Ureter (tissue), 1 donor: ENCODE data around the gene SHROOM4. TPM values are rescaled to one million over a fixed set of nuclear protein-coding genes. Genes with fewer than 3 reads are reported as not detected.

Source experiments
- DNase-seq: peaks from one replicate; pipeline ENCODE4 v3.0.0-alpha.2; 2020; ENCODE audit warnings: low spot score
- total RNA-seq: library from RNA; stranded (reverse); gene quantifications from one replicate; pipeline ENCODE4 v1.2.4, GENCODE V29; 2023
- donor health status: DM: yes; HTN: yes; CAD: no.

Gene SHROOM4
- 19.3 TPM for total RNA-seq

GRCh38 chrX:50813843-50814661 is at the start of gene SHROOM4:
TSS of gene SHROOM4 (minus strand) at chrX:50814194. CDS start at chrX:50814018, 176 bp downstream.
- peak; percentile 52 for DNase-seq

DNA sequence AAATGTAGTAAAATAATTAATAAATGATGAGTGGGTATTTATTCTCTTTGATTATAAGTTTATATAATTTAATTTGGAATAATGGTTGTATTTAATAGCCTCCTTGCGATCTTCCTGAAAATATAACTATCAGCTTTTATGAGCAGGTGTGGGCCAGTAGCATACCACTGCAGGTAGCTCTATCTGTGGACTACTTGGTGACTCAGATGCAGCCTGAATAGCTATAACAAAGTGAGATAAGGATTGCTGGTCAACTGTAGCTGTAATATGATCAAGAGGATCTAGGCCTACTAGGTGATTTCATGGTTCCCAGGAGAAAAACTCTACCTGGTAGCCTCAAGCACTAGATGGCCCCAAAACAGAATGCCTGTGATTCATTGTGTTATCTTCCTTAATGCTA is 49.5 kb upstream of the SHROOM4 start:
- no peak for DNase-seq

- no peak for DNase-seq
These were observed 46.5 kb upstream of the SHROOM4 start for GRCh38 chrX:50860518-50860917.

- DNase-seq = no peak
These were observed 44.6 kb upstream of the SHROOM4 start for GRCh38 chrX:50858548-50858947.

GRCh38 chrX:50853399-50853798 is 39.4 kb upstream of the SHROOM4 start:
- no peak for DNase-seq

GRCh38 chrX:50852524-50852923 is 38.5 kb upstream of the SHROOM4 start:
- DNase-seq = no peak

DNA sequence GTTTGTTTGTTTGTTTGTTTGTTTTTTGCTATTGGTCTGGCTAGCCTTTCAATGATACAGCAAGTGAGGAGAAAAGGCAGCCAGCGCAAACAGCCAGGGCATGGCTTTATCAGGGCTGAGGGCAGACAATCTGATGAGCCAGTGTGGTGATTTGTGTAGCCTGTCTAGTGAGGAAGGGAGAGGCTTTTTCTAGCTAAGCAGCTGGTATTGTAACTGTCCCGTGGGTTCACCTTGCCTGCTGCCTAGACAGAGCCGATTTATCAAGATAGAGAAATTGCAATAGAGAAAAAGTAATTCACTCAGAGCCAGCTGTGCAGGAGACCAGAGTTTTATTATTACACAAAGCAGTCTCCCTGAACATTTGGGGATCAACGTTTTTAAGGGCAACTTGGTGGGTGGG is 28.2 kb upstream of the SHROOM4 start:
- no peak for DNase-seq

DNA sequence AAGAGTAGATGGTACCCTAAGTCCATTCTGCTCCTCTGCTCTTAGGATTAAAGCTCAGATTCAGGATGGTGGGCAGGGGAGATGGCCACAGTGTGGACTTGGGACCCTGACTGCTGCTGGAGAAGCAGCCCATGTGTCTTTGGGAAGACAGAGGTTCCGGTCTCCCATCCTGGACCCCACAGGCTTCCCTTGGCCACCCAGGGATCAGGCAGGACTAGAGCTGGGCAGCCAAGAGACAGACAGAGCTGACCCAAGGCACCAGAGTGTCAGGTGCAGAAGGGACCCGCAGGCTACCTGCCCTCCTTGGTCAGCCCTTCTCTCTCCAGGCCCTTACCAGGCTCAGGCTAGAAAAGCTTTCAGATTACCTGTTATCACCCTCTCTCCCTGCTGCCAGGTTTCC is 25.7 kb upstream of the SHROOM4 start:
- no peak for DNase-seq

- DNase-seq = no peak
These were observed 25.0 kb upstream of the SHROOM4 start for GRCh38 chrX:50838820-50839600.

DNA sequence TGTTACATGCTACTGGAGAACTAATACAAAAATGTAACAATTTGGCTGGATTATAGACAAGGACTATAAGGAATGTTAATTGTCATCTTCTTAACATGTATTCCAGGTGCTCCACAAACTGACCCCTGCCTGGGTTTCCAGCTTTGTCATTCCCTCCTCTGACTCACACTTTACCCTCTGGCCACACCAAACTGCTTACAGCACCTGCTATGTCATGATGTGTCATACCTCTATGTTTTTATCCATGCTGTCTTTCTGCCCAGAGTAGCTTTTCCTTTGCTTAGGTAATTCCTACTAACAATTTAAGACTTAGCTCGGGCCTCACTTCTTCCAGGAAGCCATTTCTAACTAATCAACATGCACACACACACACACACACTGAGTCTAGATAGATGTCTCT is 14.0 kb upstream of the SHROOM4 start:
- no peak for DNase-seq

- DNase-seq = no peak
These were observed 11.8 kb upstream of the SHROOM4 start for GRCh38 chrX:50825825-50826224.

- no peak for DNase-seq
These were observed 5.0 kb upstream of the SHROOM4 start for GRCh38 chrX:50818986-50819385.

DNA sequence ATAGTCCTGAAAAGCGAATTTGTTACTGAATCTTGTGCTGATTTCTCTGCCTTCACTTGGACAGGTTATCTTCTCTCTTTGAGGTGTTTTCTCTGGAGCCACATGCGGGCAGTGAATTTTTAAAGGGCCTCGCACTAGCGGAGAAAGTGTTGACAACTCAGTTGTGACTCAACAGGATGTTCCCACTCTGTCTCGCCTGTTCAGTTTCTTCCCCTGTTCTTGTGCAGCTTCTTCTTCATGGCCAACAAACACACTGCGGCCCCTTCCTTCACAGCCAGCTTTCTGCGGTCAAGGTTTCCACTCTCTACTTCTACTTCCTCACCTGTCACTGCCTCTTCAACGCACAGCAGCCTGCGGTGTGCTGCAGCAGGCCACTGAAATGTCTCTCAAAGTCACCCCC is 1.1 kb upstream of the SHROOM4 start:
- DNase-seq = no peak

- DNase-seq = no peak
These were observed 707 bp upstream of the SHROOM4 start for GRCh38 chrX:50814701-50815100.

DNA sequence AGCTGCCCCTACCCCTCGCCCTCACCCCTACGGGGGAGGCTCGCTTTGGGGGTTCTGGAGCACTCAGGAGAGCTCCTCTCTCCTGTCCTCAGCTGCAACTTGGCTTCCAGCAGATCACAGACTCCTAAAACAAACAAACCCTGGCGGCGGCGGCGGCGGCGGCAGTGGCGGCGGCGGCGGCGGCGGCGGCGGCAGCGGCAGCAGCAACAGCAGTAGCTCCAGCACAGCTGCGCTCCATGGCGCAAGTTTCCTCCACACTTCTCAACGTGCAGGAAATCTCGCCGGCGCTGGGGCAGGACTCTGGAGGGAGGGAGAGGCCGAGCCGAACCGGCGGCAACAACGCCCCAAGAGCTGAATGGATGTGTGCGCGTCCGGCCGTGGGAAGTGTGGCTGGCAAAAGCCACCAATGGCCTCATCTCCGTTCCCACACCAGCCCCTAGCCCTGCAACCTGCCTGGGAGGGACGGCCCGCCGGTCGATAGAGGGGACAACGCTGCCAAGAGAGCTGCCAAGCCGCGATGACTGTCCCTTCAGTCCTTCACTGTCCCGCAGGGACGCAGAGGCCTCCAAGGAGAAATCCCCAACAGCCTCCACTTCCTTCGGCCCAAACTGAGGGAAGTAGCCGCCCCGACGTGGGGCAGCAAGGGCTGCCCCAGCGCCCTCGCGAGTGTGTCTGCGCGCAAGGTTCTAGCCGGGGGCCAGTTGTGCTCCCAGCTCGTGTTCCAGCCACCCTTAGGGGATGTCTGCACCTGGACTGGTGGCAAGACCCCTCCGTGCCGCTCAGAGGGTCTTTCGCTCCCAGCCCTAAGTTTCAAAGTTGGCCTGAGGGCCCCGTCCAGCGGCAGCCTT is 775 bp downstream of the SHROOM4 start:
- DNase-seq = no peak

GRCh38 chrX:50805276-50805675 is 8.7 kb downstream of the SHROOM4 start:
- no peak for DNase-seq

- DNase-seq = no peak
These were observed 12.9 kb downstream of the SHROOM4 start for GRCh38 chrX:50801135-50801534.

DNA sequence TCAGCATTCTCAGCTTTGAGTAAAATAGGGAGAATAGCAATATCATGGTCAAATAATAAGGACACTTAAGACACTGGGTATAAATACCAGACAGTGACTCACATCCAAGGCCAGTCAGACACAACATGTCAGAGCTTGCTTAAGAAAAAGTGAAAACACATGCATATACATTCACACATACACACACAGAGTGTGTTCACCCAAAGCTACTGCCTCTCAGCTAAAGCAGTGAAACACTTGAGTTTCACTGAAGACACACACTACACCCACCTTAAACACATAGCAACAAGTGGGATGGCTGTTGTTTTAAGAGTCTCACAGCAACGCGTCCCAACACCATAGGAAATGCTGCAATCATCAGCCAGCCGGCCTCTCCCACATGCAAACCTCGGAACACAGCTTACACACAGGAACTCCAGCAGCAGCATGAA is 14.4 kb downstream of the SHROOM4 start:
- DNase-seq = no peak

GRCh38 chrX:50798783-50799182 is 15.2 kb downstream of the SHROOM4 start:
- no peak for DNase-seq

DNA sequence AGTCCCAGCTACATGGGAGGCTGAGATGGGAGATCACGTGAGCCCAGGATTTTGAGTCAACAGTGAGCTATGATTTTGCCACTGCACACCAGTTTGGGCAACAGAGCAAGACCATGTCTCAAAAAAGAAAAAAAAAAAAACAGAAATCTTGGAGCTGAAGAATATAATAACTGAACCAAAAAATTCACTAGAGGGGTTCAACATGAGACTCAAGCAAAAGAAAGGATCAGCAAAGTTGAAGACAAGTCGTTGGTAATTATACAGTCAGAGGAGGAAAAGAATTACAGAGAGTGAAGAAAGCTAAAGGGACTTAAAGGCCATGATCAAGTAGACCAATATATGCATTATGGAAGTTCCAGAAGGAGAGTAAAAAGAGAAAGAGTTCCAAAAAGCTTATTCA is 26.9 kb downstream of the SHROOM4 start:
- DNase-seq = no peak

DNA sequence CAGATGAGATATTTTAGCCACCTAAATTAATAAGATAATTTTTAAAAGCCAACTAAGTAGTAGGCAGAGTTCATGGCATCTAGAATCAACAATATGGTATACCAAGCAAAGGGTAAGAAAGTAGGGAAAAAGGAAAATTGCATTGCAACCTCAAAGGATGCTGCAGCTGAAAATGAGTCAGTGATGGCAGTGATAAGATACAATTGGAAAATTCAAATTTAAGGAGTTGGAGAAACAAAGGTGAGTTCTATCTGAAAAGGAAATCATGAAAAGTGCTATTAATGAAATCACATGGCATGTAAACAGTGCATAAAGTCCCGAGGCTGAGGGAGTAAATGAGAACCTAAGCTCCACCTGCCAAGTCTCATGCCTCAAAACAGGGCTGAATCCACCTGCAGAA is 33.9 kb downstream of the SHROOM4 start:
- no peak for DNase-seq

DNA sequence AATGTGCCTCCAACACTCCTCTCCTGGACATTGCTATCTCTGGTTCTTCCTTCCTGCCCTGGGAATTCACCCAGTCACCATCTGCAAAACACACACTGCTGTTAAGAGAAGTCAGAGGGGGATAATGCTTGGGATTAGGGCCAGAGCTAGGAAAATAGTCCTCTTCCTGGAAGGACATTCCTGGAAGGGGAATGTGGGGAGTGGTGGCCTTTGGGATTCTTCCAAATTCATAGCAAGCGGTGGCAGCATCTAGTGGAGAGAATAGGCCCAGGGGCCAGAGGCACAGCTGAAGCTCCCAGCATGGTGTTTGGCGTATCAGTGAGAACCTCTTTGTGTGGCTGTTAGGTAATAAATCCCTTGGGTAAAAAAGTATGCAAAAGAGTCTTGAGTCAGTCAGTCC is 34.3 kb downstream of the SHROOM4 start:
- no peak for DNase-seq
